Astrocyte (in vitro differentiated cells and primary cell): ENCODE measurements around the gene CSRP3. TPM values are rescaled to one million over a fixed set of nuclear protein-coding genes. Genes with fewer than 3 reads are reported as not detected.

ENCODE experiments used
- DNase-seq: peaks from one replicate; pipeline ENCODE4 v3.0.0-alpha.2; 2010; ENCODE audit warnings: low read depth
- FAIRE-seq: peaks from 2 replicates; lab custom pipeline; 2011; peaks lifted over from hg19 to GRCh38; lab: Jason Lieb, UNC
- H2AFZ ChIP-seq: 2 replicates; pipeline ENCODE4 v1.6.0; 2012; ENCODE audit warnings: low read depth, low read length, inconsistent platforms
- H3K27ac ChIP-seq: 2 replicates; pipeline ENCODE4 v1.5.1; 2011; ENCODE audit warnings: low read depth, low read length, inconsistent platforms
- H3K27me3 ChIP-seq: 2 replicates; pipeline ENCODE4 v1.6.0; 2011; ENCODE audit warnings: low read length, inconsistent platforms; ENCODE audit not compliant: insufficient read depth
- H3K36me3 ChIP-seq: 2 replicates; pipeline ENCODE4 v1.5.1; 2011; ENCODE audit warnings: low read length, inconsistent platforms; ENCODE audit not compliant: insufficient read depth
- H3K4me1 ChIP-seq: 2 replicates; pipeline ENCODE4 v1.5.1; 2011; ENCODE audit warnings: low read length, inconsistent platforms; ENCODE audit not compliant: insufficient read depth
- H3K4me2 ChIP-seq: 2 replicates; pipeline ENCODE4 v1.6.0; 2012; ENCODE audit warnings: low read length, inconsistent platforms
- H3K4me3 ChIP-seq: 2 replicates; pipeline ENCODE4 v1.5.1; 2011; ENCODE audit warnings: low read depth, mild to moderate bottlenecking, low read length, inconsistent platforms; ENCODE audit not compliant: insufficient read depth
- H3K79me2 ChIP-seq: 2 replicates; pipeline ENCODE4 v1.6.0; 2012; ENCODE audit warnings: mild to moderate bottlenecking, low read length, inconsistent platforms; ENCODE audit not compliant: insufficient read depth
- H3K9ac ChIP-seq: 2 replicates; pipeline ENCODE4 v1.6.0; 2012; ENCODE audit warnings: mild to moderate bottlenecking, low read length, inconsistent platforms
- H3K9me3 ChIP-seq: 2 replicates; pipeline ENCODE4 v1.5.1; 2012; ENCODE audit warnings: low read depth, mild to moderate bottlenecking, low read length, inconsistent platforms; ENCODE audit not compliant: insufficient read depth
- H4K20me1 ChIP-seq: 2 replicates; pipeline ENCODE4 v1.6.0; 2012; ENCODE audit warnings: low read length, inconsistent platforms; ENCODE audit not compliant: insufficient read depth
- H3K27ac Mint-ChIP-seq: one replicate; pipeline ENCODE4 v1.8.0; 2021; ENCODE audit warnings: mild to moderate bottlenecking, mixed read lengths; ENCODE audit not compliant: unreplicated experiment
- H3K27me3 Mint-ChIP-seq: one replicate; pipeline ENCODE4 v1.8.0; 2021; ENCODE audit warnings: low read depth, mixed read lengths; ENCODE audit not compliant: unreplicated experiment
- H3K36me3 Mint-ChIP-seq: one replicate; pipeline ENCODE4 v1.8.0; 2021; ENCODE audit warnings: low read depth, mixed read lengths; ENCODE audit not compliant: unreplicated experiment
- H3K4me1 Mint-ChIP-seq: one replicate; pipeline ENCODE4 v1.8.0; 2021; ENCODE audit warnings: low read depth, mixed read lengths; ENCODE audit not compliant: unreplicated experiment
- H3K4me3 Mint-ChIP-seq: one replicate; pipeline ENCODE4 v1.8.0; 2021; ENCODE audit warnings: mild to moderate bottlenecking, moderate library complexity, mixed read lengths; ENCODE audit not compliant: unreplicated experiment
- H3K9me3 Mint-ChIP-seq: one replicate; pipeline ENCODE4 v1.8.0; 2021; ENCODE audit warnings: mild to moderate bottlenecking, mixed read lengths; ENCODE audit not compliant: unreplicated experiment
- CTCF ChIP-seq: IDR thresholded peaks from 2 replicates; pipeline ENCODE4 v1.5.1; 2011; ENCODE audit warnings: low read depth, mild to moderate bottlenecking, inconsistent platforms, low read length, moderate library complexity; ENCODE audit not compliant: insufficient read depth
- EZH2 ChIP-seq: IDR thresholded peaks from 2 replicates; pipeline ENCODE4 v1.6.1; 2012; ENCODE audit warnings: mild to moderate bottlenecking, low read length, inconsistent platforms; ENCODE audit not compliant: insufficient read depth
- total RNA-seq: library from RNA; stranded (reverse); gene quantifications from 2 replicates; pipeline ENCODE4 v1.2.1, GENCODE V29; 2021

The CSRP3 gene
- total RNA-seq, 1 donor from 2014 or later, result 0.43 TPM

- H3K4me3 Mint-ChIP-seq, result no peak overlapping the region
- H3K9me3 ChIP-seq, result no peaks in the 10 kb centered on the region
Observed at GRCh38 chr11:19162951-19163505, 38.8 kb downstream of the CSRP3 start.

GRCh38 chr11:19161651-19162050 is 40.1 kb downstream of the CSRP3 start:
- Histone ChIP-seq H3K4me2 (no peak overlapping the region), H3K27me3 (no peaks in the 10 kb centered on the region), H3K9ac (no peak overlapping the region), H3K4me3 (no peak overlapping the region), H3K4me1 (no peaks in the 10 kb centered on the region), H3K36me3 (no peaks in the 10 kb centered on the region), H4K20me1 (no peaks in the 10 kb centered on the region), H3K9me3 (no peaks in the 10 kb centered on the region), H2AFZ (no peak overlapping the region), H3K27ac (no peak overlapping the region), H3K79me2 (no peaks in the 10 kb centered on the region)
- FAIRE-seq (no peak), DNase-seq (no peak)
- Mint-ChIP-seq H3K36me3 (no peaks in the 10 kb centered on the region), H3K27ac (no peak overlapping the region), H3K4me3 (no peak overlapping the region), H3K27me3 (no peaks in the 10 kb centered on the region), H3K4me1 (no peaks in the 10 kb centered on the region), H3K9me3 (no peaks in the 10 kb centered on the region)
- TF ChIP-seq CTCF (no peak), EZH2 (no peak)

More at GRCh38 chr11:19162951-19163505, 38.8 kb downstream of the CSRP3 start:
- Histone ChIP-seq H3K27ac (no peak overlapping the region), H3K9ac (no peak overlapping the region), H3K27me3 (no peaks in the 10 kb centered on the region), H3K4me1 (no peaks in the 10 kb centered on the region), H3K36me3 (no peaks in the 10 kb centered on the region), H3K4me3 (no peak overlapping the region), H3K4me2 (no peak overlapping the region), H2AFZ (no peak overlapping the region), H4K20me1 (no peaks in the 10 kb centered on the region), H3K79me2 (no peaks in the 10 kb centered on the region)
- FAIRE-seq (no peak), DNase-seq (no peak)
- Mint-ChIP-seq H3K27ac (no peak overlapping the region), H3K9me3 (no peaks in the 10 kb centered on the region), H3K36me3 (no peaks in the 10 kb centered on the region), H3K4me1 (no peaks in the 10 kb centered on the region), H3K27me3 (no peaks in the 10 kb centered on the region)
- TF ChIP-seq CTCF (no peak), EZH2 (no peak)

GRCh38 chr11:19160847-19161246 is 40.9 kb downstream of the CSRP3 start:
- Histone ChIP-seq H4K20me1 (no peaks in the 10 kb centered on the region), H3K27ac (no peak overlapping the region), H2AFZ (no peak overlapping the region), H3K9me3 (no peaks in the 10 kb centered on the region), H3K4me2 (no peak overlapping the region), H3K9ac (no peak overlapping the region), H3K4me1 (no peaks in the 10 kb centered on the region), H3K79me2 (no peaks in the 10 kb centered on the region), H3K4me3 (no peak overlapping the region), H3K36me3 (no peaks in the 10 kb centered on the region), H3K27me3 (no peaks in the 10 kb centered on the region)
- Mint-ChIP-seq H3K27ac (no peak overlapping the region), H3K9me3 (no peaks in the 10 kb centered on the region), H3K4me1 (no peaks in the 10 kb centered on the region), H3K4me3 (no peak overlapping the region), H3K27me3 (no peaks in the 10 kb centered on the region), H3K36me3 (no peaks in the 10 kb centered on the region)
- DNase-seq, result no peak
- no peak for FAIRE-seq
- TF ChIP-seq CTCF (no peak), EZH2 (no peak)
